Stimulated activated CD8-positive, alpha-beta memory T cell treated with anti-CD3 and anti-CD28 coated beads, Interleukin-4, amount 100 ng/mL, for 24 hours (primary cell): Measurements from ENCODE around the gene BUB1B.

ENCODE experiments used
- DNase-seq: peaks from one replicate; pipeline ENCODE4 v3.0.0-alpha.2; 2020; ENCODE audit warnings: low read depth

The BUB1B gene

GRCh38 chr15:40240619-40241221 is 79.9 kb downstream of the BUB1B start:
- no peak for DNase-seq

- no peak for DNase-seq
Measured at GRCh38 chr15:40241269-40242212, 80.7 kb downstream of the BUB1B start.

GRCh38 chr15:40242213-40242599 is 81.3 kb downstream of the BUB1B start:
- no peak for DNase-seq

- no peak for DNase-seq
Measured at GRCh38 chr15:40242601-40243000, 81.7 kb downstream of the BUB1B start.

- no peak for DNase-seq
Measured at GRCh38 chr15:40243126-40243810, 82.4 kb downstream of the BUB1B start.

- DNase-seq: no peak
Measured at GRCh38 chr15:40244961-40245523, 84.2 kb downstream of the BUB1B start.

- DNase-seq: no peak
Measured at GRCh38 chr15:40245666-40246450, 85.0 kb downstream of the BUB1B start.

GRCh38 chr15:40246496-40247280 is 85.8 kb downstream of the BUB1B start:
- no peak for DNase-seq

GRCh38 chr15:40247406-40247971 is 86.6 kb downstream of the BUB1B start:
- DNase-seq: no peak

GRCh38 chr15:40248006-40248783 is 87.3 kb downstream of the BUB1B start:
- DNase-seq: no peak

GRCh38 chr15:40249477-40250303 is 88.8 kb downstream of the BUB1B start:
- no peak for DNase-seq

- DNase-seq: no peak
Measured at GRCh38 chr15:40250304-40250656, 89.4 kb downstream of the BUB1B start.

- DNase-seq: no peak
Measured at GRCh38 chr15:40250771-40251483, 90.1 kb downstream of the BUB1B start.

- DNase-seq: no peak
Measured at GRCh38 chr15:40251486-40252140, 90.7 kb downstream of the BUB1B start.

GRCh38 chr15:40252141-40252437 is 91.2 kb downstream of the BUB1B start:
- no peak for DNase-seq

- no peak for DNase-seq
Measured at GRCh38 chr15:40252438-40253166, 91.7 kb downstream of the BUB1B start.

GRCh38 chr15:40253167-40253790 is 92.4 kb downstream of the BUB1B start:
- no peak for DNase-seq
